NCI-H226 (cell line): ENCODE measurements around the gene IL1RL1.
A peak's percentile ranks its signal among the peaks of the same experiment; 100 is the strongest.
"Not testable (repeated sequence)": the region's sequence is repeated elsewhere in the genome, so short reads cannot be mapped to it uniquely, and the experiment has no call there.

ENCODE experiments used
- DNase-seq: peaks from one replicate; pipeline ENCODE4 v3.0.0-alpha.2; 2015

IL1RL1 gene

DNA sequence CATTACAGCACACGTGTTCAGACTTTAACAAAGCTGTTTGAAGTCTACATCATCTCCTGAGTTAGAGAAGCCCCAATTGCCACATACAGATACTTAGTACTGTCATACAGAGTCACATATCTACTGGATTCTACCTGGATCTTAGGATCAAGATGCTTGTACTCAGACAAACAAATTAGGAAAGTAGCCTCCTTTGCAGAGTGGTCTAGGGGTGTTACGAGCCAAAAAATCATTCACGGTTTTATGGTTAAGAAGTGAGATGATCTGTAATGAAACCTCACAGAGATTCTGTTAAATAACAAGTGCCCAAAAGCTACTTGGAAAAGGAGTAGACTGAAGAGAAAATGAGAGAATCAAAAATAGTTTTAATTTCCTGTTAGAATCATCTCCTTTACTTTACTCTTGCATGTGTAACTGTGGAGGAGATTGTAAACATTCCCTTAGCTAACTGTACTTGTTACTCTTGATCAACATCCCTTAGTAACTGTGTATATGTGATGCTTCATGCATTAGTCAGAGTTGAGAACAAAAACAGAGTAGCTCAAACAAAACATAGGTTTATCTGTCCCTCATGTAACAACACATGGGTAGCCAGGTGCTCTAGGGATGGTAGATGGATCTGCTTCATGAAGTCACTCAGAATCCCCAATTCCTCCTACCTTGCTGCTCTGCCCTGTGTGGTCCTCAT is 16.4 kb upstream of the IL1RL1 start:
- DNase-seq, result peak; percentile 48

DNA sequence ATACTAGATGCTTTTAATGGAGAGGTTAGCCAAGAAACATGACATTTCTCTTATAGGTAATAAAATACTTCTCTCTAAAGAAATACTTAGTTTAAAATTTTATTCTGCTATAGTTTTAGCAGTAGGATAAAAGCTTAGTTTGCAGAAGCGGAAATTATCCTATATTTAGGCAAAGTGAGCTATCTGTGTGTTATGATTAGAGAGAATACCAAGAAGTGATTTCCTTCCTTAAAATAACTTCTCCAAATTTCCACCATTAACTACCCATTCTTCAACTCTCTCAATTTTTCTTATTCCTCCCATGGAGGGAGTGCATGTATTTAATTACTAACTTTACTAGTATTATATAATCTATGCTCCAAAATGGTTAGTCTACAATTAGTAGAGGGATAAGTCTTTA is 15.8 kb upstream of the IL1RL1 start:
- DNase-seq, result no peak

DNA sequence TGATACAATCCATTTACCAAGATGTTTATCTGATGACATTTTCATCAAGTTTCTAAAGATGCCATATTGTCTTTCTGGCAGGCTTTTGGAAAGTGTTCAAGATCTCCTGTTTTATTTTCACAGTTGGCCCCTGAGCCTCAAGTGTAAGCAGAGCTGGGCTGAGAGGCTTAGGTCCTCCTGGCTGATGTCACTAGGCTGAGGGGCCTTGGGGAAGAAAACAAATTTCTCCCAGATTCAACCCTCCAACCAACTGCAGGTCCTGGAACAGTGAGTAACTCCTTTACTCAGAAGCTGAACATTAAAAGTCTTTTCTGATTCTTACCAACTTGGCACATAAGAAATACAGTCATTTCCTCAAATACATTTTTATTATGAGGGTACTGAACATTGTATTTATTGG is 14.9 kb upstream of the IL1RL1 start:
- DNase-seq, result no peak

DNA sequence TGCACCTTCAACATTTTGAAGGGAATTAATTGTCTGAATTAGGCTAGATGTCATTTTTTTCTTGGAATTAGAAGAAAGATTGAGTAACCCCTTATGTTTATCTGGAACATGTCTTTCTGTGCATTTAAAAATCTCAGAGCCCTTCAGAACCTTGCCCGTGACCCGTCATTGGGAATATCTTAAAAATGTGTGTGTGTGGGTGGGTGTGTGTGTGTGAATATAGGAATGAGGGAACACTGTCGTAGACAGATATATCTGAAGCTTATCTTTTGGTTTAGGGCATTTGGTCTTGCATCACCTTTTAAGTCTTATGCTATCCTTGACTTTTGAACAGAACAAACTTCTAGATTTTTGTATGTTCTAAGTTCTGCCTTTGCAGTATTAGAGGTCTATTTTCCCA is 13.5 kb upstream of the IL1RL1 start:
- DNase-seq, result peak; percentile 43

DNA sequence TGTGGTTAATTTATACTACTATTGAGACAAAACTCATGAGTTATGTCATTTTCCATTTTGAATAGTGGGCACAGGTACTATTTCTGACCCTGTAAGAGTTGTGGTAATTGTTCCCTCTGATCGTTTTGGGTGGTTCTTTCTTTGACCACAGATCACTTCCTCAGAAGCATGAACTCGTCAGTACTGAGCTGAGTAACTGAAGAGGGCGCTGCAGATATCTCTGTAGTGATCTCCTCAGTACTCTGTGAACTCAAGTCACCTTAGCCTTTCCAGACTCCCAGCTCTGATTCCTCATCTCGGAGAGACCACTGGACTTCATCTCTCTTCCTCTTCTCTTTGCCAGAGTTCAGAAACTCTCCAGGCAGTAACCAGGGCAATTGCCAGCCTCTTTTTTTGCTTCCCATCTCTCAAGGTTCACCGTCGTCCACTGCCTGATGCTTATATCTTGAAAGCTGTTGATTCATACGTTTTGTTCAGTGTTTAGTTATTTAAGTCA is 9.4 kb upstream of the IL1RL1 start:
- DNase-seq, result no peak

DNA sequence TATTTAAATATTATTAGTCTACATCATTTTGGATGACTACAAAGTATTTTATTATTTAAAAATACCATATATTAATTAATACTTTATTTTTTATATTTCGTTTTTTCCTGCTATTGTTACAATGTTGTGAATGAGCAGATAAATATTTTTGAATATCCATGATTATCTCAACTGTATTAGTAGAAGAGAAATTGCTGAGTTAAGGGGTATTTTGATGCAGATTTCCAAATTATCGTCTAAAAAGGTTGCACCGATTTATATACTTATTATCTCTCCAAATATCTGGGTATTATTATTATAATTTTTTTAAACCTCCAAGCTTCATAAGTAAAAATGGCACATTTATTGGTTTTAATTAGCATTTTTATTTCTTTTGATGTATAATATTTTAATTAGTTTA is 8.9 kb upstream of the IL1RL1 start:
- DNase-seq, result no peak

DNA sequence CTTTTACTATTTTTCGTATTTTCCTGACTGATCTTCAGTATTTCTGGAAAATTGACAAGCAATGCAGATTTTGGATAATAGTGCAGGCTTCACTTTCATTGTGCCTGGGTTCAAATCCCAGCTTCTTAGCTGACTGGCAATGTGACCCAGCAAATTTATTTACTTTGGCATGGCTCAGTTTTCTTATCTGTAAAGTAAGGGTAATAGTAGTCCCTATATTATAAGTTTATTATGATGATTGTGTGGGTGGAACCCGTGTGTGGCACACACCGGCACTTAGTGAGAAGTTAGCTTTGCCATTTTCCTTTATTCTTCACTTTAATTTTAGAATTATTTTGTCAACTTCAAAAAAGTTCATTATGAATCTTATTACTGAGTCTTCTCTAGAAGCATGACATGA is 7.8 kb upstream of the IL1RL1 start:
- no peak for DNase-seq

DNA sequence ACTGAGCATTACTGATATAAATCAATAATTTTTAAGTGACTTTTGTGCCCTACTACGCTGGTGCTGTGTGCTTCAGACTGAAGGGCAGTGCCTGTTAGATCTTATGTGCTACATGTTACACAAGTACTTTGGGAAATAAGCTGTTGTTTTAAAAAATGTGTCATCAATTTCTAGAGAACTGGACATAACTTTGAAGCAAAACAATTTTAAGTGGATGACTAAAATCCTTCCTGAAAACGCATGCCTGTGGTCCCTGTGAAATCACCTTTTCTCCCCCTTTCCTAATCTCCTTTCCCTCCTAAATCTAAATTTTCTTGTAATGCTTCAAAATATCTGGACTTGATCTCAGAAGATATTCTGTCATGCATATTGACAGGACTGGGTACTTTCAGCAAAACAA is 7.1 kb upstream of the IL1RL1 start:
- no peak for DNase-seq

DNA sequence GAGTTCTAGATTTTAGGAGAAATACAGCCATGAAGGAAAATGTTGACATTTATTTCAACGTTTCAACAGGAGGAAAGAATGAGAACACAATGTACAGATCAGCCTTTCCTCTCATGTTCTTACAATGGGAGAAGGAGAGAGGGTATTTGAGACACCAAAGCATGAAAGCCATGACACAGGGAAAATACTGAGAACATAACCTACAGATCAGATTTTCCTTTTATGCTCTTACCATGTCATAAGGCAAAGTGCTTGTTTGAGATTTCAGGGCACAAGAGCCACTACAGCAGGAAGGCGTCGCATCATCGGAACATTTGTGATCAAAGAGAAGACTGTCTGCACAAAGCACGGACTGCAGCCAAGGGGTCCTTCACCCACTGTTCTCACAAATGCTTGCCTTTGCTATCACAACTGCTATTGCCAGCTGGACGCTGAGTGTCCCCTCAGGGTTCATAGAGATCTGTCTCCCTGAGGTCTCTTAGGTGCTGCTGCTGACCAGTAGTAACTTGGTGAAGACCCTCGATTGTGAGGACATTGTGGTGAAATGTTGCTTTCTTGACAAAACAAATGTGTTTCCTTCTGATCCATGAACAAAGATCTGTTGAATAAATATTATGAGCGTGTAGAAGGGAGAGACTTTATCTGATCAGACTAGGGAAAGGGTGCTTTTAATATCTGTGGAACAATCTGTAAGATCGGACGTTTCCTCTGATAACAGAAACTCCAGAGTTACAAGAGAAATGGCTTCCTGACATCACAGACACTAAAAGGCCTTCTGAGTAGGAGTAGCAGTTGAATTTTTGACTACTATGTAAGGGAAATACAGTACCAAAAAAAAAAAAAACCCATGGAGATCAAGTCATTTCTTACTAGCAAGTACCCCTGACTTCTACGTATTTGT is 6.4 kb upstream of the IL1RL1 start:
- no peak for DNase-seq

DNA sequence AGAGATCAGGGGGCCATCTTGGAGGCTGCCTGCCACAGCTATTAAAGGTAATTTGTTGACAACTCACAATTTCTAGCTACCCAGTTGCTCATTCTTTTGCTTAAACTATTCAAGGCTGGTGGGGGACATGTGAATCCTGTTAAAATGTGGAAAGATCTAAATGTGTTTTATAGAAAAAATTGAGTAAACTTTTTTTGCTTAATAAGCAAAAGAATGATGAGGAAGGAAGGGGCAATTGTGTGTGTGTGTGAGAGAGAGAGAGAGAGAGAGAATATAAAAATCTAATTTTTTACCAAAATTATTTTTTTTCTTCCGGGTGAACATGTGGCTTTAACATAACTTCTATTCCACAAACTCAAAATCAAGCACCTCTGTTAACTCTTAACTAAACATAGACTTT is 5.2 kb upstream of the IL1RL1 start:
- no peak for DNase-seq

DNA sequence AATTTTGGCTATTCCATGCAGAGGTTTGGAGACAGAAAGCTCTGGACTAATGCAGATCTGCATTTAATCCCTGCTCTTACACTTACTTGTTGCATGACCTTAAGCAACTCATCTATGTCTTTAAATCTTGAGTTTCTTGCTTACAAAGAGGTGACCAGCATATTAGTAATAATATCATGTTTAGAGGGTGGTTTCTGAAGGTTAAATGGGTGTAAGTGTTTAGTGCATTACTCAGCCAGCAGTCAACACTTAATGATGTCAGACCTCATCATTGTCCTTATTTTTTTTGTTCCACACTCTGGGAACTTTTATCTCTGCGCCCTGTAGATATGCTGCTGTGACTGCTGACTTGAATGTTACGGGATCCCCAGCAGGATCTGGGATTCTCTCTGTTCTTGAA is 1.7 kb downstream of the IL1RL1 start:
- peak; percentile 60 for DNase-seq

DNA sequence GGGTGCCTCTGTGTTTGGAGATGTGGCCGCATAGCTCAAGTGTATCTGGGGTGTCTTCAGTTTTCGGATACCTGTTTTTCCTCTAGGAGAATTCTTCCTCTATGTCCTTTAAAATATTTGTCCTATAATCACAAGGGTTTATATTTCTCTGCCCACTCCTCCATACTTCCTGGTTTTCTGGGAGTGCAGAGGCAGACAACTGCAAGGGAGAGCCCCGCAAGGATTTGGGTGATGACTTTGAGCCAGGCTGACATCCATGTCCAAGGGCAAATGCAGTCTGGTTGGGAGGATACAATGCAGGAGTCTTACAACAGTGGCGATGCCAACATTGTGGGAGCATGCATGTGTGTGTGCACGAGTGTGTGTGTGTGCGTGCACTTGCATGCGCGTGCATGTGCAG is 2.1 kb downstream of the IL1RL1 start:
- no peak for DNase-seq

DNA sequence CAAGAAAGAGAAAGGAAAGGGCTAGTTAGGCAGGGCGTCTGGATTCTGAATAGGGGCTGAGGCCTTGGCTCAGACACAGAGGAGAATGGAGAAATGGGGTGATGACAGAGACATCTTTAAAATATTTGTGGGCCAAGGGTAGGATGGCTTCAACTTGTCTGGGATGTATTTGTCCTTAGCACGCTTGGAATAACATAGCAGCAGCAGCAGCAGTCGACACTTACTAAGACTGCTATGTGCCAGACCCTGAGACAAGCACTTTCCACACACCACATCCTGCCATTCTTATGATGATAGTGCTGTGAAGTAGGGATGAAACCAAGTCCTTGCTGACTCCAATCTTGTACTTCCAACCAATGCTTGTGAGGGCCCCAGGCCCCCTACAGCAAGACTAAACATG is 2.6 kb downstream of the IL1RL1 start:
- no peak for DNase-seq

DNA sequence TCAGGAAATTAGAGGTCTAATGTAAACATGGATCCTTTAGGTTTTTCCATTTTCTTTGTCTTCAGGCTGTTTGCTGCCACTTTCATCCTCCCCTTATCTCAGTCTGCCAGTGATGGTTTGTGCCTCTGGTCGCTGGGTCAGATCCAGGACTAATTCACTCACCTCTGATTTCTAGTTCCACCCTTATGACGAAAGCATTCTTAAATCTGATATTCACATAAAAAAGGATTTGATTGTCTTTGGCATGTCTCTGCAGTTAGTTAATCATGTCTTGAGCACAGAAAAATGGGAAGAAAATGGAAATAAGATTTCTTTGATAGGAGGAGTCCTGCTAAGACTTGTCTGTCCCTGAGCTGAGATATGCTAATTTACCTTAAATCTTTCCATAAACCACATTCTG is 4.6 kb downstream of the IL1RL1 start:
- no peak for DNase-seq

DNA sequence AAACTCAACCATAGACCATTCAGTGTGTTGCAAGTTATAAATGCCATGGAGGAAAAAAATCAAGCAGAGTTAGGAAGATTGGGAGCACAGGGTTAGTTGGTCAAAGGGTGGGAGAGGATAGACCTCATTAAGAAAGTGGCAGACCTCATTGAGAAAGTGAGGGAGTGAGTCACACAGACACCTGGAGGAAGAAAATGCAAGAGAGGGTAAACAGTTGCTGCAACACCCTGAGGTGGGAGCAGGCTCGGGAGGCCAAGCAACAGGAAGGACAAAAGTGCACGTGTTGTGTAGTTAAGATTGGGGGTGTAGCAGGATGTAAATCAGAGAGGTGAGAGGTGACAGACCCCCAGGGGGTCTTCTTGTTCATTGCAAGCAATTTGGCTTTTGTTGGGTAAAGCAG is 6.4 kb downstream of the IL1RL1 start:
- no peak for DNase-seq

DNA sequence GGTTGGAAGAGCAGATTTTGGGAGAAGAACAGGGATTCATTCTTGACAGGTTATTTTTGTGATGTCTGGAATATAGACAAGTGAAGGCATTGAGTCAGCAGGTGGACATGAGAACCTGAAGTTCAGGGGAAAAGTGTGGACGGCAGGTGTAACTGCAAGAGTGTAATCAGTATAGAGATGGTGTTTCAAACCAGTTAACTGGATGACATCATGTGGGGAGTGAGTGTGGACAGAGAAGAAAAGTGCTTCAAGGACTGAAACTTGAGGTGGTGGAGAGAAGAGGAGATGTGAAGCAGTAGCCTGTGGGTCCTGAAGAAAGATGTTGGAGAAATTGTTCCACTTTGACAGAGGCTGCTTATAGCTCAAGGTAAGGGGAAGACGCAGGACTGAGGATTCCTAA is 7.1 kb downstream of the IL1RL1 start:
- no peak for DNase-seq

DNA sequence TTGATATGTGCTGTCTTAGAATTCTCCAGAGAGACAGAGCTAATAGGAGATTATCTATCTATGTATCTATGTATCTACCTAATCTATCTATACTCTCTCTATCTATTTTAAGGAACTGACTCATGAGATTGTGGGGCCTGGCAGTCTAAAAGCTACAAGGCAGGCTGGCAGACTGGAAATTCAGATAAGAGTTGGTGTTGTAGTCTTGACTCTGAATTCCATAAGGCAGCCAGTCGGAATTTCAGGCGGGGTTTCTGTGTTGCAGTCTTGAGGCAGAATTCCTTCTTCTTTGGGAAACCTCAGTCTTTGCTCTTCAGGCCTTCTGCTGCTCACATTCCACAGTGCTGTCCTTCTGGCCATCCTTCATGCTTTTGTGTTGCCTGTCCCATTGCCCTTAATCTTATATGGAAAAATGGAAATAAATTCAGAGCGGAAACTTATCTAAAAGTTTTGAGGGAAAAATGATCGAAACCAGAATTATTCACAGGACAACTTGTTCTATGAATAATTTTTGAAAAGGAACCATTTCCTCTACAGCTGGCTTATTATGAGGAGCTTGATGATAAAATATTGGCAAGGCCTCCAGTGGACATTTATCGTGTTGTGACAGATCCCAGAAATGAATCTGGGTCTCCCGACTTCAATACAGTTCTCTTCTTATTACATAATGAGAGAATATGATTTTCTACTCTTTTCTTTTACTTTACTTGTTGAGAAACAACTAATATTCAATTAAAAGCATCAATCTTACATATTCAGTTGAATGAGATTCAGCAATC is 10.8 kb downstream of the IL1RL1 start:
- peak; percentile 68 for DNase-seq

DNA sequence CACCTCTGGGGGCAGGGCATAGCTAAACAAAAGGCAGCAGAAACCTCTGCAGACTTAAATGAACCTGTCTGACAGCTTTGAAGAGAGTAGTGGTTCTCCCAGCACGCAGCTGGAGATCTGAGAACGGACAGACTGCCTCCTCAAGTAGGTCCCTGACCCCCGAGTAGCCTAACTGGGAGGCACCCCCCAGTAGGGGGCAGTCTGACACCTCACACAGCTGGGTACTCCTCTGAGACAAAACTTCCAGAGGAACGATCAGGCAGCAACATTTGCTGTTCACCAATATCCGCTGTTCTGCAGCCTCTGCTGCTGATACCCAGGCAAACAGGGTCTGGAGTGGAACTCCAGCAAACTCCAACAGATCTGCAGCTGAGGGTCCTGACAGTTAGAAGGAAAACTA is 13.6 kb downstream of the IL1RL1 start:
- not testable (repeated sequence) for DNase-seq

DNA sequence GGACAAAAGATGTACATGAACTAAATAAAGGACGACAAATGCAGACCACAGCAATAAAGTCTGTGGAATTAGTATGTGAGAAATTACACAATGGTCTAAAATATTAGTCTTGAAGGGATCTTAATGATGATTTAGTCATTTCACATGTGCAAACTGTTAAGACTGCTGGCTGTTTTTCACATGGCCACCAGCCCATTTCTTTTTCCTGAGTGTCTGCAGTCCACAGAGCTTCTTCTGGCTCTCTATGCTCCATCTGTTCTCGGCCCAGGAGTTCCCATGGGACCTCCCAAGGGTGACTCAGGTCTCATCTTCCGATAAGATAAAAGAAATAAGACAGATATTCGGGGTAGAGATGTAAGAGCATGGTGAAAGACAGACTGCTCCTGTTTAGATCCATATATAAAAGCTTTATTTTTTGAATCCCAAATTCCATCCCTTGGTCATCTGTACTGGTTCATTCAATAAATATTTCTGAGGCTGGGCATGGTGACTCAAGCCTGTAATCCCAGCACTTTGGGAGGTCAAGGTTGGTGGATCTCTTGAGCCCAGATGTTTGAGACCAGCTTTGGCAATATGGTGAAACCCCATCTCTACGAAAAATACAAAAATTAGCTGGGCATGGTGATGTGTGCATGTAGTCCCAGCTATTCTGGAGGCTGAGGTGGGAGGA is 20.1 kb downstream of the IL1RL1 start:
- no peak for DNase-seq

DNA sequence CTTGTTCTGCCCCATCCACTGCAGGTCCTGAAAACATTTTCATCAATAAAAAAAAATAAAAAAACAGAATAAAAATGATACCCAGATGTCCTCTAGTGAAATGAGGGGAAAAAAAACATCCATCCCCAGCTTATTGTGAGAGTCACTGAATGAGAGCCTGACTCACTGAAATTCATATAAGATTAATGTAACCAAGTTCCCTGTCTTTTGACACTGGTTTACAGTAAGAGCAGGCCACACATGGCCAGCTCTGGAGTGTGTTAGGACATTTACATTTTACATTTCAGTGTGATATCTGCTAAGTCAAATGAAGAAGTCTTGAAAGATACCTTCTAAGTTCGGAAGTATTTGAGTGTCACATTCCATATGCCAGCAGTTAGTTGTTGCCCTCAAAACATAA is 23.1 kb downstream of the IL1RL1 start:
- no peak for DNase-seq

DNA sequence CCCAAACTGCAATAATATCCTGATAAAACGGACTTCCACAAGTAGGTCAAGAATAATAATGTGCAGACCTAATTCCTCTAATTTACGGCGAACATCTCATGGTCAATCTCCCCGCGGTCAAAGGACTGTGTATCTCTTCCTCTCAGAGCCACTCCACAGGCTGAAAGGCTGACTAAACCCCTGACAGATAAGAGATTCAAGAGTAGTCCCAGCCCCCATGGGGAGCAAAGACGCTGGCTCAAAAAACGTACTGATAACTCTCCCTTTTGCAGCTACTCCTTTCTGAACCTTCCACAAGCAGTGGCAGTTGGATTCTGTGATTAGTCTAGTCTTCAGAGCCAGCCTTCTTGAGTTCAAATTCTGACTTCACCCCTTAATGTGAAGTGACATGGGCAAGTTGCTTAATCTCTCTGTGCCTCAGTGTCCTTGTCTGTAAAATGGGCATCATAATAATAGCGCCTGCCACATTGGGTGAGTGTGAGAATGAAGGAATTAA is 24.6 kb downstream of the IL1RL1 start:
- no peak for DNase-seq

DNA sequence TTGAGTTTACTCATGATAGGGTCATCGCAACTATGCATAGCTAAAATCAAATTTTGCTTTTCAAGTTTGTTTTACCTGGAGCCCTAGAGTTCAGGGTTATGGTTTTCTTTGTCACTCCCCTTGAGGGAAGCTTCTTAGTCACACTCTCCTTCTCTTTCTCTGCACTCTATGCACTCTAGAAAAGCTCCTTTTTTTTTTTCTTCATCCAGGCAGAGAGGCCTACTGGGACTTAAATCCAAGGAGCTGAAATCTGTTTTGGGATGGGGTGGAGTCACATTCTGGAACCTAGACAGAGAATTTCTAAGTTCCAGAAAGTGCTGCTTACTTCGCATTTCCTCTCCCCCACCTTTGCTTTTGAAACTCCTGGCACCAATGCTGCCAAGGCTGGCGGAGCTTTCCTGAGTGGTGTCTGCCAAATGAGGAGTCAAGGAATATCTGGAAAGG is 25.2 kb downstream of the IL1RL1 start:
- DNase-seq, result peak; percentile 49

DNA sequence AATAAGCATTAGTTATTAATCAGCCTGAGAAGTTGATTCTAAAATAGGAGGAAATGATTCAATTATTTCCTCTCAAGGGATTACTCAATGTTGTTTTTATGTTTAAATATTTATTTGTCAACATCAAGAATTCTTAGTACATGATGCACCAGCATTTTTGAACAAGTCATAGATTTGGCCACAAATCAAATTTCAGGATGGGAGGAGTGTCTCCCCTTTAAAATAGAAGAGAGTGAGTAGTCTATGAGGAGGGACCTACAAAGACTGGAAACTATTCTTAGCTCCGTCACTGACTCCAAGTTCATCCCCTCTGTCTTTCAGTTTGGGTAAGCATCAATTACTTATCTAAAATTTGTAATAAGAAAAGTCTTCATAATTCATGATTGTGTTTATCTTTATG is 25.6 kb downstream of the IL1RL1 start:
- peak; percentile 40 for DNase-seq
